HEK293T (cell line): ENCODE data around the gene NRIP1.

Experiments
- FOXA1 ChIP-seq: fragments of 450-650 bp; IDR thresholded peaks from 2 replicates; pipeline ENCODE4 v1.6.1; 2016; ENCODE audit warnings: mild to moderate bottlenecking
- FOXM1 ChIP-seq: fragments of 450-650 bp; IDR thresholded peaks from 2 replicates; pipeline ENCODE4 v1.6.1; 2017; ENCODE audit warnings: mild to moderate bottlenecking, borderline replicate concordance
- L3MBTL2 ChIP-seq: fragments of 450-650 bp; conservative IDR thresholded peaks from 2 replicates; pipeline ENCODE4 v1.6.1; 2016; ENCODE audit warnings: mild to moderate bottlenecking
- SP1 ChIP-seq: fragments of 450-650 bp; IDR thresholded peaks from 2 replicates; pipeline ENCODE4 v1.6.1; 2017

DNA sequence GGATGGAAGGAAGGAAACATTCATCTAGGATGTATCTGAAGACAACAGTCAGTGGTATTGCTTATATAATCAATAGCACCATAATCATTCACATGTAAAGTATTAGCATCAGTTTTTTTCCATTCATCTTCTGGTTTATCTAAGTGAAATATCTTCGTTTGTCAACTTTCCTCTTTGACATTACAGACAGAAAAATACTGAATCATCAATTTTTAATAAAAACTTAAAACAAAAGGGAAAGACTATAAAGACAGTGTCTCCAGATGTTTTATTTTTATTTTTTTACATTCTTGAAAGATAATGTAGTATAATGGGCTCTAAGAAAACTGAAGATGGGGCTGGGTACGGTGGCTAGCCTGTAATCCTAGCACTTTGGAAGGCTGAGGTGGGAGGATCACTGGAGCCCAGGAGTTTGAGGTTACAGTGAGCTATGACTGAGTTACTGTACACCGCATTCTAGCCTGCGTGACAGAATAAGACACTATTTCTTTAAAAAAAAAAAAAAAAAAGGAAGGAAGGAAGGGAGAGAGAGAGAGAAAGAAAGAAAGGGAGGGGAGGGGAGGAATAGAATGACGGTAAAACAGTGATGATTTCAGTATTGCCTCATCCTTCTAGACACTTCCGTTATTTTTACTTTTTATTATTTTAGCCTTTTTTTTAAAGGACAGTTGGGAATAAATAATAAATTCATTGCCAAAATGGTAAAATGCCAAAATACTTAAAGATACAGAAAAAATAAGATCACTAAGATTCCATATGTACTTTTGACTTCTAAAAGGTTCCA lies 89.5 kb downstream of the NRIP1 start:
- TF ChIP-seq FOXM1, result no peak
- no peak for TF ChIP-seq SP1
- TF ChIP-seq L3MBTL2, result no peak
- TF ChIP-seq FOXA1, result no peak
